ENCODE results near the gene HDAC4. TPM values are rescaled to one million over a fixed set of nuclear protein-coding genes. Genes with fewer than 3 reads are reported as not detected.

Gene HDAC4
- total and polyA plus RNA-seq, 2 of the 4 experiments (the other 2 are of a cell fraction): 4.1 to 7.2 TPM

GRCh38 chr2:239264838-239265651 lies 135.8 kb downstream of the HDAC4 start:
- Histone ChIP-seq H3K9ac (ENCODE audit: low read depth, low read length) (0 out of 2 replicates have a peak overlapping the region, but pooled peaks have one; percentile 3), H2AFZ (replicated peaks; ENCODE audit: low read length, poor library complexity) (no peak overlapping the region), H3K4me3 (ENCODE audit: insufficient read depth, low read depth, low read length) (no peak overlapping the region), H3K4ac (ENCODE audit: low read depth, low read length) (peak overlapping the region; percentile 80), H2BK15ac (ENCODE audit: low read depth, low read length) (no peak overlapping the region; the same call in 2 of the 3 replicates), H3K14ac (replicated peaks; ENCODE audit: low read depth, low read length) (no peak overlapping the region; the same call in 1 of the 2 replicates), H3K18ac (ENCODE audit: low read depth, low read length) (peak overlapping the region; percentile 0; the same call in 1 of the 2 replicates), H3K23ac (ENCODE audit: low read depth, low read length) (peak overlapping the region; percentile 6; the same call in 1 of the 2 replicates), H3K36me3 (ENCODE audit: control insufficient read depth, insufficient read depth, low read length) (no peaks in the 10 kb centered on the region), H3K9me3 (ENCODE audit: control insufficient read depth, insufficient read depth, low read length) (no peaks in the 10 kb centered on the region), H3K56ac (ENCODE audit: extremely low read depth, insufficient read depth, low read length) (no peak overlapping the region), H2BK20ac (ENCODE audit: low read depth, low read length) (peak overlapping the region; percentile 41; the same call in 1 of the 2 replicates), H4K91ac (ENCODE audit: insufficient read depth, low read depth, low read length) (peak overlapping the region; percentile 86), H4K8ac (ENCODE audit: low read depth in 2 of 2, low read length in 2 of 2) (peak overlapping the region in 1 of 2 experiments; percentile 73; a peak in 2 of 4 replicates), H3K79me1 (ENCODE audit: low read depth in 1 of 2, low read length in 2 of 2) (peaks cover 49 to 96% of the 10 kb centered on the region in 2 experiments), H3K4me1 (ENCODE audit: control insufficient read depth, insufficient read depth, low read length) (peaks cover 46% of the 10 kb centered on the region), H2BK5ac (ENCODE audit: low read depth, low read length, poor library complexity, severe bottlenecking) (peak overlapping the region; percentile 27), H3K4me2 (ENCODE audit: low read depth, low read length) (no peak overlapping the region), H2AK9ac (replicated peaks; ENCODE audit: low read depth, low read length, poor library complexity) (peak overlapping the region; percentile 91), H2BK120ac (ENCODE audit: low read depth, low read length) (peak overlapping the region; percentile 72), H2AK5ac (ENCODE audit: low read depth, low read length) (peak overlapping the region; percentile 76; the same call in 1 of the 2 replicates), H4K20me1 (ENCODE audit: insufficient read depth, low read length) (peaks cover 3% of the 10 kb centered on the region; the same call in 1 of the 2 replicates), H3K27ac (ENCODE audit: insufficient read depth, low read length) (peak overlapping the region; percentile 56), H3K27me3 (ENCODE audit: control insufficient read depth, insufficient read depth, low read length) (no peaks in the 10 kb centered on the region), H4K5ac (ENCODE audit: low read depth, low read length) (no peak overlapping the region; the same call in 1 of the 2 replicates), H3K9me1 (ENCODE audit: insufficient read depth, low read length) (peaks cover 42% of the 10 kb centered on the region)
- intact Hi-C loops (cut with micrococcal nuclease): no loop called here
- TF ChIP-seq BHLHE40 (IDR thresholded peaks at IDR 0.05; ENCODE audit: low read depth, low read length) (no peak), MAFK (IDR thresholded peaks at IDR 0.05; ENCODE audit: low read depth, low read length) (no peak), SMC3 (IDR thresholded peaks at IDR 0.05; ENCODE audit: low read depth, low read length) (no peak), RCOR1 (IDR thresholded peaks at IDR 0.05; ENCODE audit: insufficient replicate concordance, low read length) (no peak), CEBPB (IDR thresholded peaks at IDR 0.05; ENCODE audit: low read depth, low read length) (no peak), RFX5 (IDR thresholded peaks at IDR 0.05; ENCODE audit: low read depth, low read length) (no peak), CHD1 (IDR thresholded peaks at IDR 0.05; ENCODE audit: low read depth, low read length) (no peak), MXI1 (IDR thresholded peaks at IDR 0.05; ENCODE audit: borderline replicate concordance, low read depth, low read length) (no peak), CTCF (conservative IDR thresholded peaks at IDR 0.05; ENCODE audit: low read depth, low read length) (no peak)
- 29% methylated on average over 2 of the region's 11 CpGs; no CpG with 5 or more reads in 1 of the 2 experiments for WGBS, 2 experiments (ENCODE audit: extremely low coverage in 2 of 2, insufficient read length in 1 of 2)
- ChIA-PET POLR2A (ENCODE audit: unreplicated experiment) (no interaction called here), CTCF (no interaction called here)
- dilution Hi-C loops (cut with HindIII; ENCODE audit: low sequenced_read_pairs, unreplicated experiment): no loop called here
- in situ Hi-C loops (cut with MboI; ENCODE audit: low sequenced_read_pairs): no loop called here
- no TSS peak for BruUV-seq (replicated peaks)
- ATAC-seq (ENCODE audit: low read depth) (peak; percentile 49), DNase-seq (peak; percentile 61)

Measured in IMR-90 (cell line).